HepG2 (cell line): ENCODE results near the gene PIEZO2. TPM values are rescaled to one million over a fixed set of nuclear protein-coding genes. Genes with fewer than 3 reads are reported as not detected.

ENCODE experiments used
- ATAC-seq: fragments of 200-7000 bp; cut with Tn5 transposase; 3 replicates; pipeline ENCODE4 v1.9.1; 2020; ENCODE audit warnings: mild to moderate bottlenecking, moderate library complexity
- BruUV-seq: library from RNA; stranded (reverse); fragments of 400-500 nt; replicated peaks from 2 replicates; lab custom pipeline; 2021; lab: Mats Ljungman, UMichigan
- CTCF ChIA-PET: fragments of 300-600 bp; formaldehyde crosslinking; extraction: SDS; loops from one replicate; lab custom pipeline; 2021; ENCODE audit warnings: low total read pairs, inconsistent platforms, low intra/inter-chr PET ratio; lab: Yijun Ruan, JAX
- POLR2A ChIA-PET: fragments of 350-600 bp; sonication (Branson Sonifier 250); formaldehyde crosslinking; loops from one replicate; lab custom pipeline; 2020; ENCODE audit warnings: antibody characterized with exemption, inconsistent platforms; lab: Yijun Ruan, JAX
- DNase-seq: peaks from one replicate; pipeline ENCODE4 v3.0.0-alpha.2; 2015; ENCODE audit warnings: low spot score
- FAIRE-seq: peaks from 3 replicates; lab custom pipeline; 2011; peaks lifted over from hg19 to GRCh38; lab: Jason Lieb, UNC
- H2AFZ ChIP-seq: one replicate; pipeline ENCODE4 v1.6.1; 2011; ENCODE audit warnings: low read length, inconsistent platforms
- H3K27ac ChIP-seq: fragments of 300-600 bp; 3 replicates; pipeline ENCODE4 v1.8.0; 2011; ENCODE audit warnings: mixed run types, mild to moderate bottlenecking, mixed read lengths, low read length, inconsistent platforms; ENCODE audit not compliant: insufficient read depth; ENCODE audit errors: extremely low read length
- H3K27me3 ChIP-seq, 2 experiments: fragments of 200-600 bp in 1 of 2; 2 replicates in 1 of 2; 3 replicates in 1 of 2; pipeline versions ENCODE4 v1.6.0 to v1.8.0; 2011; ENCODE audit warnings: low read length in 2 of 2, mild to moderate bottlenecking in 2 of 2, moderate library complexity in 2 of 2, inconsistent platforms in 1 of 2; ENCODE audit not compliant: insufficient read depth in 2 of 2, control insufficient read depth in 1 of 2
- H3K36me3 ChIP-seq, 2 experiments: fragments of 200-600 bp in 1 of 2; replicated peaks in 1 of 2; 2 replicates in 1 of 2; 3 replicates in 1 of 2; pipeline versions ENCODE4 v1.5.1 to v1.8.0; 2011; ENCODE audit warnings: low read length in 2 of 2, inconsistent platforms in 1 of 2; ENCODE audit not compliant: insufficient read depth in 2 of 2, control insufficient read depth in 1 of 2
- H3K4me1 ChIP-seq: 2 replicates; pipeline ENCODE4 v1.5.1; 2012; ENCODE audit warnings: low read length, inconsistent platforms; ENCODE audit not compliant: insufficient read depth
- H3K4me2 ChIP-seq: 2 replicates; pipeline ENCODE4 v1.6.0; 2011; ENCODE audit warnings: low read depth, low read length, inconsistent platforms
- H3K4me3 ChIP-seq, 3 experiments: fragments of 200-600 bp in 1 of 3; sonication (generic), shearing (Covaris generic) in 1 of 3; replicated peaks in 1 of 3; 2 replicates each; pipeline ENCODE4 v1.5.1; 2011 to 2016; ENCODE audit warnings: low read length in 3 of 3, inconsistent platforms in 2 of 3, low read depth in 2 of 3, mild to moderate bottlenecking in 2 of 3, control low read depth in 1 of 3, mixed read lengths in 1 of 3; ENCODE audit not compliant: insufficient read depth in 1 of 3
- H3K79me2 ChIP-seq: one replicate; pipeline ENCODE4 v1.6.1; 2011; ENCODE audit warnings: low read length, inconsistent platforms; ENCODE audit not compliant: insufficient read depth
- H3K9ac ChIP-seq: 2 replicates; pipeline ENCODE4 v1.6.0; 2011; ENCODE audit warnings: mild to moderate bottlenecking, low read depth, low read length, inconsistent platforms; ENCODE audit not compliant: insufficient read depth
- H3K9me3 ChIP-seq: 2 replicates; pipeline ENCODE4 v1.5.1; 2012; ENCODE audit warnings: mild to moderate bottlenecking, low read length
- H4K20me1 ChIP-seq: 2 replicates; pipeline ENCODE4 v1.6.0; 2011; ENCODE audit warnings: inconsistent platforms, mild to moderate bottlenecking, low read length, moderate library complexity; ENCODE audit not compliant: insufficient read depth
- ARNTL ChIP-seq: sonication (generic); formaldehyde crosslinking; IDR thresholded peaks from 2 replicates; pipeline ENCODE4 v1.4.0; 2020; ENCODE audit warnings: mild to moderate bottlenecking, missing genetic modification reagents
- EP300 ChIP-seq, 3 experiments: sonication (generic) in 1 of 3; formaldehyde crosslinking in 1 of 3; IDR thresholded peaks; 2 replicates each; pipeline versions ENCODE4 v1.5.1 to v1.6.1; 2011 to 2020; ENCODE audit warnings: low read depth in 2 of 3, low read length in 2 of 3, borderline replicate concordance in 1 of 3, improper control_type of control experiment in 1 of 3, mild to moderate bottlenecking in 1 of 3, missing genetic modification reagents in 1 of 3, moderate library complexity in 1 of 3
- KDM6A ChIP-seq: IDR thresholded peaks from 2 replicates; pipeline ENCODE4 v1.6.1; 2016; ENCODE audit warnings: low read depth
- RARA ChIP-seq: IDR thresholded peaks from 2 replicates; pipeline ENCODE4 v1.6.1; 2016; ENCODE audit warnings: missing genetic modification reagents, missing compliant biosample characterization
- RXRA ChIP-seq: sonication (generic); formaldehyde crosslinking; IDR thresholded peaks from 2 replicates; pipeline ENCODE4 v1.5.1; 2020; ENCODE audit warnings: missing genetic modification reagents
- SOX5 ChIP-seq: IDR thresholded peaks from 2 replicates; pipeline ENCODE4 v1.6.1; 2016; ENCODE audit warnings: borderline replicate concordance
- ZBTB4 ChIP-seq: sonication (generic); formaldehyde crosslinking; IDR thresholded peaks from 2 replicates; pipeline ENCODE4 v1.4.0; 2020; ENCODE audit warnings: missing genetic modification reagents, mild to moderate bottlenecking, borderline replicate concordance
- ZNF318 ChIP-seq: sonication (generic); formaldehyde crosslinking; IDR thresholded peaks from 2 replicates; pipeline ENCODE4 v1.4.0; 2020; ENCODE audit warnings: mild to moderate bottlenecking, missing genetic modification reagents
- ZNF580 ChIP-seq: IDR thresholded peaks from 2 replicates; pipeline ENCODE4 v1.6.1; 2016; ENCODE audit warnings: low read depth, borderline replicate concordance
- WGBS: methylation state at CpG from one replicate; pipeline ENCODE4 v1.1.6; 2017; ENCODE audit warnings: low lambda C conversion rate; 5-methylcytosine and 5-hydroxymethylcytosine counted together
- in situ Hi-C: cut with HindIII; loops from 2 replicates; pipeline ENCODE4 v1.10.0; 2017; ENCODE audit warnings: low pct_unique_long_range_greater_than_20kb; ENCODE audit not compliant: extremely low pct_ligation_motif_present
- intact Hi-C: fragments of 100-400 bp; cut with micrococcal nuclease; formaldehyde crosslinking; loops from one replicate; pipeline ENCODE4 v1.10.0; 2022; ENCODE audit not compliant: unreplicated experiment
- polyA plus RNA-seq, 8 experiments: library from polyadenylated mRNA; depleted of rRNA in 3 of 8; stranded (reverse) in 7 of 8; unstranded in 1 of 8; fragments of >200 nt; fragmentation: Illumina TruSeq in 4 of 8; extraction: Trizol in 4 of 8; gene quantifications; 2 replicates each; pipeline versions ENCODE4 v1.2.1 to v1.2.3, GENCODE V29; 2011 to 2016; ENCODE audit warnings: low read depth in 4 of 8, missing spikeins in 1 of 8, mixed read lengths in 1 of 8; ENCODE audit not compliant: insufficient read depth in 1 of 8
- total RNA-seq, 5 experiments: library from RNA; depleted of rRNA; stranded (reverse); fragments of >200 nt; fragmentation: Illumina TruSeq; extraction: Trizol; gene quantifications; 2 replicates each; pipeline ENCODE4 v1.2.3, GENCODE V29; 2016; ENCODE audit warnings: low read depth in 1 of 5

PIEZO2 gene
- total and polyA plus RNA-seq, 2 of the 13 experiments (the other 11 are each of a cell fraction or from before 2014, with no cell fraction given) = 15.2 to 27.2 TPM

DNA sequence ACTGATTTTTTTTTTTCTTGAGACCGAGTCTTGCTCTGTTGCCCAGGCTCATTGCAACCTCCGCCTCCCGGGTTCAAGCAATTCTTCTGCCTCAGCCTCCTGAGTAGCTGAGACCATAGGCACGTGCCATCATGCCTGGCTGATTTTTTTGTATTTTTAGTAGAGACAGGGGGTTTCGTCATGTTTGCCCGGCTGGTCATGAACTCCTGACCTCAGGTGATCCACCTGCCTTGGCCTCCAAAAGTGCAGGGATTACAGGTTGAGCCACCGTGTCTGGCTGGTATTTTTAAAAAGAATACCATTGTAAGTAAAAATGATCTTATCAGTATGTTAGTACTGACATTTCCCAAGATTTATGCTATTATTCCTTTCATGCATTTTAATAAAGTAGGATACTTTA, 105.7 kb downstream of the PIEZO2 start (continued):
- TF ChIP-seq EP300 (IDR thresholded peaks at IDR 0.05; ENCODE audit: low read depth in 2 of 2, low read length in 2 of 2) (peak in 1 of 2 experiments; percentile 16; a peak in 1 of 4 replicates), EP300 (CRISPR knock-in tag; IDR thresholded peaks at IDR 0.05; ENCODE audit: borderline replicate concordance) (no peak), RXRA (CRISPR knock-in tag) (peak; percentile 58; the same call in 1 of the 2 replicates)

- CTCF ChIA-PET = interaction anchor here (2.4 kb wide), 1 partner anchor 190 kb away, joined by 25 read pairs; no protein-coding TSS in a partner anchor
- TF ChIP-seq SOX5 (CRISPR knock-in tag) (peak; percentile 30; the same call in 1 of the 2 replicates), ARNTL (0 out of 2 replicates have a peak, but pooled peaks have one; percentile 38), RARA (CRISPR knock-in tag) (0 out of 2 replicates have a peak, but pooled peaks have one; percentile 24), ZNF318 (CRISPR knock-in tag) (peak; percentile 70; the same call in 1 of the 2 replicates), ZBTB4 (CRISPR knock-in tag) (0 out of 2 replicates have a peak, but pooled peaks have one; percentile 27), ZNF580 (peak; percentile 30; the same call in 1 of the 2 replicates), KDM6A (CRISPR knock-in tag) (no peak)
These were observed 107.1 kb downstream of the PIEZO2 start for GRCh38 chr18:11042247-11042646.

More at GRCh38 chr18:11042247-11042646, 107.1 kb downstream of the PIEZO2 start:
- Histone ChIP-seq H3K4me2 (no peak overlapping the region), H3K36me3 (no peaks in the 10 kb centered on the region; a peak in 1 of 5 replicates), H4K20me1 (no peaks in the 10 kb centered on the region), H3K4me1 (peaks cover 52% of the 10 kb centered on the region), H3K79me2 (no peaks in the 10 kb centered on the region), H3K27ac (peak overlapping the region; percentile 84), H3K9me3 (peaks cover 8% of the 10 kb centered on the region), H3K4me3 (no peak overlapping the region), H3K9ac (peak overlapping the region; percentile 81; the same call in 1 of the 2 replicates), H3K27me3 (no peaks in the 10 kb centered on the region), H2AFZ (peak overlapping the region; percentile 61)
- no peak for FAIRE-seq
- in situ Hi-C loops (loop anchor here (5.0 to 10.0 kb wide), 3 partner anchors 73 to 190 kb away; partner anchors contain the start of gene PIEZO2), intact Hi-C loops (loop anchor here (5.0 kb wide), 1 partner anchor 80 kb away; no protein-coding TSS in a partner anchor)
- BruUV-seq = no TSS peak
- peak; percentile 61 for ATAC-seq
- WGBS = 34% methylated on average over 3 of the region's 4 CpGs
- peak; percentile 72 for DNase-seq
- POLR2A ChIA-PET = interaction anchor here (1.2 to 2.9 kb wide), 5 partner anchors 10 to 104 kb away, joined by 3 to 18 read pairs (median 7); no protein-coding TSS in a partner anchor
